GM10248 (cell line): ENCODE data around the gene PRR33.
A peak's percentile ranks its signal among the peaks of the same experiment; 100 is the strongest.

ENCODE experiments used
- CTCF ChIA-PET: fragments of 300-600 bp; sonication (Branson Sonifier 250); formaldehyde crosslinking; extraction: SDS; loops from one replicate; lab custom pipeline; 2021; ENCODE audit warnings: antibody characterized with exemption; lab: Yijun Ruan, JAX
- POLR2A ChIA-PET: fragments of 350-650 bp; sonication (Branson Sonifier 250); formaldehyde crosslinking; extraction: SDS; loops from one replicate; lab custom pipeline; 2020; ENCODE audit warnings: antibody characterized with exemption; lab: Yijun Ruan, JAX
- DNase-seq: peaks from one replicate; pipeline ENCODE4 v3.0.0; 2012; ENCODE audit errors: extremely low spot score
- TF ChIP-seq, protein P1 (sequence below): IDR thresholded peaks from 2 replicates; pipeline ENCODE4 v1.5.1; 2012; ENCODE audit warnings: mild to moderate bottlenecking, low read depth; ENCODE audit errors: extremely low read depth, missing control alignments, control extremely low read depth

Gene PRR33

GRCh38 chr11:1920909-1921573 is 29.3 kb upstream of the PRR33 start:
- ChIA-PET POLR2A (interaction anchor here (1.1 kb wide), 1 partner anchor 39 kb away, joined by 3 read pairs; no protein-coding TSS in a partner anchor), CTCF (interaction anchor here (0.7 to 4.9 kb wide), 13 partner anchors 15 to 268 kb away, joined by 3 to 28 read pairs (median 3); no protein-coding TSS in a partner anchor)
- TF ChIP-seq, protein P1, sequence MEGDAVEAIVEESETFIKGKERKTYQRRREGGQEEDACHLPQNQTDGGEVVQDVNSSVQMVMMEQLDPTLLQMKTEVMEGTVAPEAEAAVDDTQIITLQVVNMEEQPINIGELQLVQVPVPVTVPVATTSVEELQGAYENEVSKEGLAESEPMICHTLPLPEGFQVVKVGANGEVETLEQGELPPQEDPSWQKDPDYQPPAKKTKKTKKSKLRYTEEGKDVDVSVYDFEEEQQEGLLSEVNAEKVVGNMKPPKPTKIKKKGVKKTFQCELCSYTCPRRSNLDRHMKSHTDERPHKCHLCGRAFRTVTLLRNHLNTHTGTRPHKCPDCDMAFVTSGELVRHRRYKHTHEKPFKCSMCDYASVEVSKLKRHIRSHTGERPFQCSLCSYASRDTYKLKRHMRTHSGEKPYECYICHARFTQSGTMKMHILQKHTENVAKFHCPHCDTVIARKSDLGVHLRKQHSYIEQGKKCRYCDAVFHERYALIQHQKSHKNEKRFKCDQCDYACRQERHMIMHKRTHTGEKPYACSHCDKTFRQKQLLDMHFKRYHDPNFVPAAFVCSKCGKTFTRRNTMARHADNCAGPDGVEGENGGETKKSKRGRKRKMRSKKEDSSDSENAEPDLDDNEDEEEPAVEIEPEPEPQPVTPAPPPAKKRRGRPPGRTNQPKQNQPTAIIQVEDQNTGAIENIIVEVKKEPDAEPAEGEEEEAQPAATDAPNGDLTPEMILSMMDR: no peak
- no peak for DNase-seq

DNA sequence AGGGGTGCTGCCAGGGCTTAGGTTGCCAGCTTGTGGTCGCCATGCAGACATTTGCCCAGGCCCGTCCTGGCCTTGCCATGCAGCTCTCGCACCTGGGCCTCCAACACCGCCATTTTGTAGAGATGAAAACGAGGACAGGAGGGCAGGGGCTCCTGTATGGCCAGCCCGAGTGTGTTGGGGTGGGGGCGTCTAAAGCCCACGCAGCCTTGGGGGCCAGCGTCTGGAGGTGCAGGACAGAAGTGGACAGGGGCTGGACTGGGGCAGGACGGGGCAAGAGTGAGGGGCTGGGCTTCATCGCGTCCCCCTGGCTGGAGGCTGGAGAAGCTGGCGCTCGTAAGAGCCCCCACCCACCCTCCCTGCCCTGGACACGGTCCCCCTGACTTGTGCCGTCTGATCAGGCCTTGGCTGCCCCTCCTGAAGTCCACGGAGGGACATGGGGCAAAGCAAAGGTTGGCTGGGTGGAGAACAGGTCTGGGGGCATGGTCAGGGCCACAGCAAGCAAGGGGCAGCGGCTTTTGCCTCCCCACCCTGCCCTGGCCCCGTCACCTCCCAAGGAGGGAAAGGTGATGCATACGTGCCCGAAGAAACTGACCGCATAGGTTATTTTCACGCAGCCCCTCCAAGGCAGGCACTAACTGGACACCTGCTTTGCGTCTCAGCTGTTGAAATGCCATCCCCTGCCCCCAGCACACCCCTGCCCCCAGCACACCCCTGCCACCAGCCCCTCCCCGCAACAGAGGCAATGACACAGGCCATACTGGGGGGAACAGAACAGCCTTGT is 28.6 kb upstream of the PRR33 start:
- POLR2A ChIA-PET: interaction anchor here (1.1 kb wide), 1 partner anchor 38 kb away, joined by 3 read pairs; no protein-coding TSS in a partner anchor
- TF ChIP-seq, protein P1: no peak
- no peak for DNase-seq
- CTCF ChIA-PET: interaction anchor here (1.2 to 4.9 kb wide), 6 partner anchors 13 to 73 kb away, joined by 3 to 28 read pairs (median 3); no protein-coding TSS in a partner anchor

- ChIA-PET POLR2A (no interaction called here), CTCF (interaction anchor here (1.3 to 4.9 kb wide), 3 partner anchors 14 to 63 kb away, joined by 3 to 28 read pairs (median 3); no protein-coding TSS in a partner anchor)
- no peak for DNase-seq
- TF ChIP-seq, protein P1: no peak
Observed at GRCh38 chr11:1919391-1920127, 27.9 kb upstream of the PRR33 start, which contains the start of gene TNNT3. TNNT3 (plus strand) TSS chr11:1919703; CDS start chr11:1922875, 3,172 bp downstream.

DNA sequence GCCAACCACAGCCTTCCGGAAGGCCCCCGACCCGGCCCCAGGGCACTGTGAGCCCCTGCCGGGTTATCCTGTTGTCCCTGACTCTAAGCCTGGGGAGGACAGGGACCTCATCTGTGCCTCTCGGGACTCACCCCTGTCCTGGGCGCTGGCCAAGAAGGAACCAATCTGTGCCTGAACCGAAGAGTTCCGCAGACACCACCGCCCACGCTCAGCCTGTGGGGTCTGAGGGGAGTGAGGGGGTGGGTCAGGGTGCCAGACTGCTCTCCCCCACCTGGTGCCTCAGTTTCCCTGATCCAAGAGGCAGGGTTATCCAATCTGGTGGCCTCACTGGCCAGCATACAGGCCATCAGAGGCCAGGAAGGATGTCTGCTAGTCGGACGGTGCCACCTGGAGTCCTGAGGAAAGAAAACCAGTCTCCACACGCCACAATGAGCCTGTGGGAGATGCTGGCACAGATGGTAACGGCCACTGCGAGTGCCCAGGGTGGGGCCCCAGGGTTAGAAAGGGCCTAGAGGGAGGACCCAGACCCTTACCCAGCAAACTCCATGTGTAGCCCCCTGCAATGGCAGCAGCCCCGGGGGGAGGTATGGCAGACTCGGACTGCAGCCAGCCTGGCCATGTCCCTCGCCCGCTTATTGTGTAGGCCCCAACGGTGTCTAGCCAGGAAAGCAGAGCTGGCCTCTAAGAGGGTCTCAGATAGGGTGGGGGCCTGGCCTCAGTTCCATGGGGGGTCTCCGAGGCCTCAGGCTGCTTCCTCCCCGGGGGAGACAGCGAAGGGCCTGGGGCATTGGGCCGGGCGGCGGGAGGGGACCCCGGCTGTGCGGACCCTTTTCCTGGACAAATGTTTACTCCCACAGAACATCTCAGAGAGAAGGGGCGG is 27.0 kb upstream of the PRR33 start:
- no peak for DNase-seq
- POLR2A ChIA-PET: no interaction called here
- CTCF ChIA-PET: interaction anchor here (0.9 to 4.9 kb wide), 7 partner anchors 15 to 225 kb away, joined by 3 to 28 read pairs (median 4); no protein-coding TSS in a partner anchor
- TF ChIP-seq, protein P1: no peak

GRCh38 chr11:1917523-1918435 is 26.1 kb upstream of the PRR33 start:
- ChIA-PET CTCF (interaction anchor here (0.9 to 2.6 kb wide), 6 partner anchors 22 to 224 kb away, joined by 3 to 16 read pairs (median 6); partner anchors contain the start of gene PRR33), POLR2A (interaction anchor here (0.7 to 0.9 kb wide), 2 partner anchors 18 to 36 kb away, joined by 3 read pairs; no protein-coding TSS in a partner anchor)
- TF ChIP-seq, protein P1: peak; percentile 48
- DNase-seq: no peak
